ACC112 (cell line): Measurements from ENCODE around the gene DOK3.

Experiments
- H2AFZ ChIP-seq: fragments of 200-600 bp; sonication (generic); one replicate; pipeline ENCODE4 v1.6.0; 2017; ENCODE audit warnings: antibody characterized with exemption, low read length; ENCODE audit not compliant: unreplicated experiment
- H3K27ac ChIP-seq: fragments of 200-600 bp; sonication (generic); 2 replicates; pipeline ENCODE4 v1.5.1; 2014; ENCODE audit warnings: low read depth, mild to moderate bottlenecking, antibody characterized with exemption, low read length, moderate library complexity
- H3K27me3 ChIP-seq: fragments of 200-600 bp; sonication (generic); 2 replicates; pipeline ENCODE4 v1.6.1; 2014; ENCODE audit warnings: mild to moderate bottlenecking, antibody characterized with exemption, low read length, moderate library complexity, mixed read lengths; ENCODE audit not compliant: insufficient read depth
- H3K36me3 ChIP-seq: fragments of 200-600 bp; sonication (generic); 2 replicates; pipeline ENCODE4 v1.6.1; 2016; ENCODE audit warnings: mild to moderate bottlenecking, antibody characterized with exemption, low read length, moderate library complexity, mixed read lengths; ENCODE audit not compliant: insufficient read depth
- H3K4me1 ChIP-seq: fragments of 200-600 bp; sonication (generic); one replicate; pipeline ENCODE4 v1.6.1; 2016; ENCODE audit warnings: low read length, mixed read lengths; ENCODE audit not compliant: insufficient read depth, unreplicated experiment, control insufficient read depth
- H3K4me3 ChIP-seq: fragments of 200-600 bp; sonication (generic); 2 replicates; pipeline ENCODE4 v1.5.1; 2014; ENCODE audit warnings: mild to moderate bottlenecking, low read depth, low read length
- H3K79me2 ChIP-seq: fragments of 200-600 bp; sonication (generic); one replicate; pipeline ENCODE4 v1.6.0; 2016; ENCODE audit warnings: low read length; ENCODE audit not compliant: control insufficient read depth, unreplicated experiment, insufficient read depth

DOK3 gene

GRCh38 chr5:177512736-177513380 lies 3.2 kb upstream of the DOK3 start:
- Histone ChIP-seq H3K79me2 (peaks cover 25% of the 10 kb centered on the region), H3K4me1 (peaks cover 6% of the 10 kb centered on the region), H2AFZ (no peak overlapping the region), H3K27me3 (no peaks in the 10 kb centered on the region), H3K27ac (no peak overlapping the region), H3K4me3 (no peak overlapping the region), H3K36me3 (peaks cover 7% of the 10 kb centered on the region; the same call in 1 of the 2 replicates)

GRCh38 chr5:177511796-177512675 lies 2.4 kb upstream of the DOK3 start:
- Histone ChIP-seq H3K27ac (no peak overlapping the region), H3K4me1 (peaks cover 6% of the 10 kb centered on the region), H3K4me3 (no peak overlapping the region), H2AFZ (no peak overlapping the region), H3K27me3 (no peaks in the 10 kb centered on the region), H3K79me2 (peaks cover 25% of the 10 kb centered on the region), H3K36me3 (peaks cover 7% of the 10 kb centered on the region; the same call in 1 of the 2 replicates)

- peaks cover 6% of the 10 kb centered on the region for H3K4me1 ChIP-seq
- H3K27ac ChIP-seq, result no peak overlapping the region
- peaks cover 22% of the 10 kb centered on the region for H3K79me2 ChIP-seq
- H3K4me3 ChIP-seq, result no peak overlapping the region
- no peak overlapping the region for H2AFZ ChIP-seq
- H3K27me3 ChIP-seq, result no peaks in the 10 kb centered on the region
- peaks cover 7% of the 10 kb centered on the region; the same call in 1 of the 2 replicates for H3K36me3 ChIP-seq
These were observed 1.6 kb upstream of the DOK3 start for GRCh38 chr5:177511181-177511580.

GRCh38 chr5:177510567-177511053 lies 984 bp upstream of the DOK3 start:
- H3K36me3 ChIP-seq, result peaks cover 6% of the 10 kb centered on the region; the same call in 1 of the 2 replicates
- no peaks in the 10 kb centered on the region for H3K27me3 ChIP-seq
- H3K4me3 ChIP-seq, result no peak overlapping the region
- peaks cover 5% of the 10 kb centered on the region for H3K4me1 ChIP-seq
- H2AFZ ChIP-seq, result no peak overlapping the region
- peaks cover 16% of the 10 kb centered on the region for H3K79me2 ChIP-seq
- H3K27ac ChIP-seq, result no peak overlapping the region

- Histone ChIP-seq H3K27me3 (no peaks in the 10 kb centered on the region), H3K27ac (no peak overlapping the region), H3K79me2 (peaks cover 11% of the 10 kb centered on the region), H3K4me1 (no peaks in the 10 kb centered on the region), H3K36me3 (peaks cover under 1% of the 10 kb centered on the region; the same call in 1 of the 2 replicates), H3K4me3 (no peak overlapping the region), H2AFZ (no peak overlapping the region)
These were observed 453 bp upstream of the DOK3 start for GRCh38 chr5:177509991-177510566.

GRCh38 chr5:177508837-177509236 lies 789 bp downstream of the DOK3 start:
- Histone ChIP-seq H3K79me2 (peaks cover 2% of the 10 kb centered on the region), H2AFZ (no peak overlapping the region), H3K27ac (no peak overlapping the region), H3K4me1 (no peaks in the 10 kb centered on the region), H3K36me3 (no peaks in the 10 kb centered on the region; the same call in 1 of the 2 replicates), H3K4me3 (no peak overlapping the region), H3K27me3 (no peaks in the 10 kb centered on the region)

GRCh38 chr5:177508221-177508611 lies 1.4 kb downstream of the DOK3 start:
- Histone ChIP-seq H3K36me3 (no peaks in the 10 kb centered on the region), H3K79me2 (no peaks in the 10 kb centered on the region), H3K27me3 (no peaks in the 10 kb centered on the region), H2AFZ (no peak overlapping the region), H3K4me1 (no peaks in the 10 kb centered on the region), H3K27ac (no peak overlapping the region), H3K4me3 (no peak overlapping the region)

GRCh38 chr5:177507596-177508220 lies 1.9 kb downstream of the DOK3 start:
- no peaks in the 10 kb centered on the region for H3K4me1 ChIP-seq
- H2AFZ ChIP-seq, result no peak overlapping the region
- no peaks in the 10 kb centered on the region for H3K79me2 ChIP-seq
- no peaks in the 10 kb centered on the region for H3K27me3 ChIP-seq
- H3K4me3 ChIP-seq, result no peak overlapping the region
- H3K36me3 ChIP-seq, result no peaks in the 10 kb centered on the region
- no peak overlapping the region for H3K27ac ChIP-seq

- Histone ChIP-seq H3K79me2 (no peaks in the 10 kb centered on the region), H3K4me3 (no peak overlapping the region), H3K27ac (no peak overlapping the region), H3K27me3 (no peaks in the 10 kb centered on the region), H3K36me3 (no peaks in the 10 kb centered on the region), H2AFZ (no peak overlapping the region), H3K4me1 (no peaks in the 10 kb centered on the region)
These were observed 2.5 kb downstream of the DOK3 start for GRCh38 chr5:177507165-177507564.

- no peaks in the 10 kb centered on the region for H3K27me3 ChIP-seq
- H3K4me3 ChIP-seq, result no peak overlapping the region
- no peaks in the 10 kb centered on the region for H3K79me2 ChIP-seq
- peaks cover 8% of the 10 kb centered on the region for H3K4me1 ChIP-seq
- no peak overlapping the region for H2AFZ ChIP-seq
- no peaks in the 10 kb centered on the region for H3K36me3 ChIP-seq
- H3K27ac ChIP-seq, result no peak overlapping the region
These were observed 4.6 kb downstream of the DOK3 start for GRCh38 chr5:177505075-177505474.
